ENCODE data around the gene THEMIS.

DNA sequence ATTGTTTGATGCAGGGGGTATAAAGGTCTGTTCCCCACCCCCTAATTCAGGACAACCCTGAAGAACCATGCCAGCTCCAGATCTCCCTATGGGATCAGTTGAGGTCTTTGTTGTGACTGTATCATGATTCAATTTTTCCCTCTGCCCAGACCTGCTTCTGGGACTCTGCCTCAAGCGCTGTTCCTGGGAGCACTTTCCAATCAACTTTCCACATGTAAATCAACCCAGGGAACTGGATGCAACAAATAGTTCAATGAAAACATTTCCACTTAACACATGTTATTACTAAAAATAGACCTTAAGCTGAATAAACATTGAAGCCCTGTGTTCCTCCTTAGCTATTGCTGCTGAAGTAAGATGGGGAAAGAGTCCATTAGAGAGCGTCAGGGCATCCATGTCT is 184.4 kb downstream of the THEMIS start:
- TF ChIP-seq, protein P1, sequence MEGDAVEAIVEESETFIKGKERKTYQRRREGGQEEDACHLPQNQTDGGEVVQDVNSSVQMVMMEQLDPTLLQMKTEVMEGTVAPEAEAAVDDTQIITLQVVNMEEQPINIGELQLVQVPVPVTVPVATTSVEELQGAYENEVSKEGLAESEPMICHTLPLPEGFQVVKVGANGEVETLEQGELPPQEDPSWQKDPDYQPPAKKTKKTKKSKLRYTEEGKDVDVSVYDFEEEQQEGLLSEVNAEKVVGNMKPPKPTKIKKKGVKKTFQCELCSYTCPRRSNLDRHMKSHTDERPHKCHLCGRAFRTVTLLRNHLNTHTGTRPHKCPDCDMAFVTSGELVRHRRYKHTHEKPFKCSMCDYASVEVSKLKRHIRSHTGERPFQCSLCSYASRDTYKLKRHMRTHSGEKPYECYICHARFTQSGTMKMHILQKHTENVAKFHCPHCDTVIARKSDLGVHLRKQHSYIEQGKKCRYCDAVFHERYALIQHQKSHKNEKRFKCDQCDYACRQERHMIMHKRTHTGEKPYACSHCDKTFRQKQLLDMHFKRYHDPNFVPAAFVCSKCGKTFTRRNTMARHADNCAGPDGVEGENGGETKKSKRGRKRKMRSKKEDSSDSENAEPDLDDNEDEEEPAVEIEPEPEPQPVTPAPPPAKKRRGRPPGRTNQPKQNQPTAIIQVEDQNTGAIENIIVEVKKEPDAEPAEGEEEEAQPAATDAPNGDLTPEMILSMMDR (IDR thresholded peaks at IDR 0.05) = no peak
- TF ChIP-seq, protein P2, sequence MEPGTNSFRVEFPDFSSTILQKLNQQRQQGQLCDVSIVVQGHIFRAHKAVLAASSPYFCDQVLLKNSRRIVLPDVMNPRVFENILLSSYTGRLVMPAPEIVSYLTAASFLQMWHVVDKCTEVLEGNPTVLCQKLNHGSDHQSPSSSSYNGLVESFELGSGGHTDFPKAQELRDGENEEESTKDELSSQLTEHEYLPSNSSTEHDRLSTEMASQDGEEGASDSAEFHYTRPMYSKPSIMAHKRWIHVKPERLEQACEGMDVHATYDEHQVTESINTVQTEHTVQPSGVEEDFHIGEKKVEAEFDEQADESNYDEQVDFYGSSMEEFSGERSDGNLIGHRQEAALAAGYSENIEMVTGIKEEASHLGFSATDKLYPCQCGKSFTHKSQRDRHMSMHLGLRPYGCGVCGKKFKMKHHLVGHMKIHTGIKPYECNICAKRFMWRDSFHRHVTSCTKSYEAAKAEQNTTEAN (CRISPR knock-in tag; IDR thresholded peaks at IDR 0.05) = no peak
- TF ChIP-seq, protein P3, sequence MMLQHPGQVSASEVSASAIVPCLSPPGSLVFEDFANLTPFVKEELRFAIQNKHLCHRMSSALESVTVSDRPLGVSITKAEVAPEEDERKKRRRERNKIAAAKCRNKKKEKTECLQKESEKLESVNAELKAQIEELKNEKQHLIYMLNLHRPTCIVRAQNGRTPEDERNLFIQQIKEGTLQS (CRISPR knock-in tag; conservative IDR thresholded peaks at IDR 0.05) = no peak
- TF ChIP-seq, protein P4, sequence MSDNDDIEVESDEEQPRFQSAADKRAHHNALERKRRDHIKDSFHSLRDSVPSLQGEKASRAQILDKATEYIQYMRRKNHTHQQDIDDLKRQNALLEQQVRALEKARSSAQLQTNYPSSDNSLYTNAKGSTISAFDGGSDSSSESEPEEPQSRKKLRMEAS (CRISPR knock-in tag; IDR thresholded peaks at IDR 0.05) = no peak
- TF ChIP-seq, protein P5, sequence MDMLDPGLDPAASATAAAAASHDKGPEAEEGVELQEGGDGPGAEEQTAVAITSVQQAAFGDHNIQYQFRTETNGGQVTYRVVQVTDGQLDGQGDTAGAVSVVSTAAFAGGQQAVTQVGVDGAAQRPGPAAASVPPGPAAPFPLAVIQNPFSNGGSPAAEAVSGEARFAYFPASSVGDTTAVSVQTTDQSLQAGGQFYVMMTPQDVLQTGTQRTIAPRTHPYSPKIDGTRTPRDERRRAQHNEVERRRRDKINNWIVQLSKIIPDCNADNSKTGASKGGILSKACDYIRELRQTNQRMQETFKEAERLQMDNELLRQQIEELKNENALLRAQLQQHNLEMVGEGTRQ (CRISPR knock-in tag; IDR thresholded peaks at IDR 0.05) = no peak
- TF ChIP-seq, protein P6, sequence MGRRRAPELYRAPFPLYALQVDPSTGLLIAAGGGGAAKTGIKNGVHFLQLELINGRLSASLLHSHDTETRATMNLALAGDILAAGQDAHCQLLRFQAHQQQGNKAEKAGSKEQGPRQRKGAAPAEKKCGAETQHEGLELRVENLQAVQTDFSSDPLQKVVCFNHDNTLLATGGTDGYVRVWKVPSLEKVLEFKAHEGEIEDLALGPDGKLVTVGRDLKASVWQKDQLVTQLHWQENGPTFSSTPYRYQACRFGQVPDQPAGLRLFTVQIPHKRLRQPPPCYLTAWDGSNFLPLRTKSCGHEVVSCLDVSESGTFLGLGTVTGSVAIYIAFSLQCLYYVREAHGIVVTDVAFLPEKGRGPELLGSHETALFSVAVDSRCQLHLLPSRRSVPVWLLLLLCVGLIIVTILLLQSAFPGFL (CRISPR knock-in tag; IDR thresholded peaks at IDR 0.05; ENCODE audit: borderline replicate concordance) = no peak
- TF ChIP-seq, protein P7, sequence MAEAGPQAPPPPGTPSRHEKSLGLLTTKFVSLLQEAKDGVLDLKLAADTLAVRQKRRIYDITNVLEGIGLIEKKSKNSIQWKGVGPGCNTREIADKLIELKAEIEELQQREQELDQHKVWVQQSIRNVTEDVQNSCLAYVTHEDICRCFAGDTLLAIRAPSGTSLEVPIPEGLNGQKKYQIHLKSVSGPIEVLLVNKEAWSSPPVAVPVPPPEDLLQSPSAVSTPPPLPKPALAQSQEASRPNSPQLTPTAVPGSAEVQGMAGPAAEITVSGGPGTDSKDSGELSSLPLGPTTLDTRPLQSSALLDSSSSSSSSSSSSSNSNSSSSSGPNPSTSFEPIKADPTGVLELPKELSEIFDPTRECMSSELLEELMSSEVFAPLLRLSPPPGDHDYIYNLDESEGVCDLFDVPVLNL (CRISPR knock-in tag; IDR thresholded peaks at IDR 0.05; ENCODE audit: borderline replicate concordance, low read depth) = no peak
- TF ChIP-seq JAZF1 (CRISPR knock-in tag; IDR thresholded peaks at IDR 0.05) (no peak), SP1 (CRISPR knock-in tag; conservative IDR thresholded peaks at IDR 0.05) (no peak), ZNF263 (CRISPR knock-in tag; IDR thresholded peaks at IDR 0.05; ENCODE audit: low read depth) (no peak)
- TF ChIP-seq, protein P8, sequence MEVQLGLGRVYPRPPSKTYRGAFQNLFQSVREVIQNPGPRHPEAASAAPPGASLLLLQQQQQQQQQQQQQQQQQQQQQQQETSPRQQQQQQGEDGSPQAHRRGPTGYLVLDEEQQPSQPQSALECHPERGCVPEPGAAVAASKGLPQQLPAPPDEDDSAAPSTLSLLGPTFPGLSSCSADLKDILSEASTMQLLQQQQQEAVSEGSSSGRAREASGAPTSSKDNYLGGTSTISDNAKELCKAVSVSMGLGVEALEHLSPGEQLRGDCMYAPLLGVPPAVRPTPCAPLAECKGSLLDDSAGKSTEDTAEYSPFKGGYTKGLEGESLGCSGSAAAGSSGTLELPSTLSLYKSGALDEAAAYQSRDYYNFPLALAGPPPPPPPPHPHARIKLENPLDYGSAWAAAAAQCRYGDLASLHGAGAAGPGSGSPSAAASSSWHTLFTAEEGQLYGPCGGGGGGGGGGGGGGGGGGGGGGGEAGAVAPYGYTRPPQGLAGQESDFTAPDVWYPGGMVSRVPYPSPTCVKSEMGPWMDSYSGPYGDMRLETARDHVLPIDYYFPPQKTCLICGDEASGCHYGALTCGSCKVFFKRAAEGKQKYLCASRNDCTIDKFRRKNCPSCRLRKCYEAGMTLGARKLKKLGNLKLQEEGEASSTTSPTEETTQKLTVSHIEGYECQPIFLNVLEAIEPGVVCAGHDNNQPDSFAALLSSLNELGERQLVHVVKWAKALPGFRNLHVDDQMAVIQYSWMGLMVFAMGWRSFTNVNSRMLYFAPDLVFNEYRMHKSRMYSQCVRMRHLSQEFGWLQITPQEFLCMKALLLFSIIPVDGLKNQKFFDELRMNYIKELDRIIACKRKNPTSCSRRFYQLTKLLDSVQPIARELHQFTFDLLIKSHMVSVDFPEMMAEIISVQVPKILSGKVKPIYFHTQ (CRISPR knock-in tag; IDR thresholded peaks at IDR 0.05) = no peak
- TF ChIP-seq, protein P9, sequence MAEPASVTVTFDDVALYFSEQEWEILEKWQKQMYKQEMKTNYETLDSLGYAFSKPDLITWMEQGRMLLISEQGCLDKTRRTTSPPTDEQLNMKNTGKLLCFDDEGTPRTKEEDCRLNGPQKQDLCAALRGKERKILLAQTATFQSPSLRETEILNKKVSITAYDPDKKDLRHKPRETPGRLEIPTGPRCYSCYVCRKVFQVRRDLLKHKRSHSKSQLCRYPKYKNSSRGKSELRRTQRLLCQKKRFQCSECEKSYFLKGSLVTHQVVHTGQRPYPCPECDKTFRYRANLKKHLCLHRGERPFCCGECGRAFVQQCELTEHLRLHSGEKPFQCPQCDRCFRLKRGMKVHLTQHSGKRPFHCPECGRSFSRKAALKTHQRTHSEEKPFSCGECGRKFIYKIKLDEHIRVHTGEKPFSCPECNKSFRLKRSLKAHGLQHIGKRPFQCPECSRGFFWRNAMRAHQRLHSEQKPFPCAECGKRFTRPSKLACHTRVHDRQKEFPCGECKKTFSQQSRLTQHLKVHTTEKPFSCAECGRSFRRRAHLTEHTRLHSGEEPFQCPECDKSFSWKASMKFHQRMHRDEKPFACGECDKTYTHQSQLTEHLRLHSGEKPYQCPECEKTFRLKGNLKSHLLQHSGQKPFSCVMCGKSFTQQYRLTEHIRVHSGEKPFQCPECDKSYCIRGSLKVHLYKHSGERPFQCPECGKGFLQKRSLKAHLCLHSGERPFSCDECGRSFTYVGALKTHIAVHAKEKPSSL (CRISPR knock-in tag; conservative IDR thresholded peaks at IDR 0.05) = no peak
